GM12878 (cell line): ENCODE data around the gene MAPK1IP1L. TPM values are rescaled to one million over a fixed set of nuclear protein-coding genes. Genes with fewer than 3 reads are reported as not detected.

ENCODE experiments used
- ATAC-seq: fragments of 200-7000 bp; cut with Tn5 transposase; 3 replicates; pipeline ENCODE4 v1.9.1; 2020; ENCODE audit warnings: mild to moderate bottlenecking, moderate library complexity
- BruUV-seq: library from RNA; stranded (reverse); fragments of 400-500 nt; replicated peaks from 2 replicates; lab custom pipeline; 2021; lab: Mats Ljungman, UMichigan
- CTCF ChIA-PET: fragments of 300-600 bp; sonication (Branson Sonifier 250); formaldehyde crosslinking; extraction: SDS; loops from one replicate; lab custom pipeline; 2021; ENCODE audit warnings: inconsistent platforms; lab: Yijun Ruan, JAX
- POLR2A ChIA-PET: fragments of 350-600 bp; formaldehyde crosslinking; extraction: SDS; loops from one replicate; lab custom pipeline; 2021; ENCODE audit warnings: inconsistent platforms; lab: Charles Lee
- RAD21 ChIA-PET: fragments of 300-600 bp; sonication (Branson Sonifier 250); formaldehyde crosslinking; loops from one replicate; lab custom pipeline; 2023; ENCODE audit warnings: antibody characterized with exemption; ENCODE audit not compliant: unreplicated experiment; lab: Charles Lee
- SMC1A ChIA-PET: fragments of 300-600 bp; sonication (Branson Sonifier 250); formaldehyde crosslinking; loops from one replicate; lab custom pipeline; 2023; ENCODE audit not compliant: unreplicated experiment, uncharacterized antibody; lab: Charles Lee
- DNase-seq: peaks from one replicate; pipeline ENCODE4 v3.0.0-alpha.2; 2011; ENCODE audit warnings: low read depth, low spot score
- FAIRE-seq: peaks from 3 replicates; lab custom pipeline; 2011; peaks lifted over from hg19 to GRCh38; lab: Jason Lieb, UNC
- H2AFZ ChIP-seq: 2 replicates; pipeline ENCODE4 v1.6.0; 2011; ENCODE audit warnings: low read depth, low read length, control low read depth; ENCODE audit not compliant: control insufficient read depth
- H3K27ac ChIP-seq: 2 replicates; pipeline ENCODE4 v1.5.1; 2011; ENCODE audit warnings: control low read depth; ENCODE audit not compliant: control insufficient read depth, insufficient read depth
- H3K27me3 ChIP-seq, 2 experiments: replicated peaks in 1 of 2; 2 replicates each; pipeline versions ENCODE4 v1.6.0 to v1.6.1; 2011; ENCODE audit warnings: low read length in 1 of 2; ENCODE audit not compliant: control insufficient read depth in 2 of 2, insufficient read depth in 2 of 2
- H3K36me3 ChIP-seq, 2 experiments: 2 replicates each; pipeline ENCODE4 v1.5.1; 2011; ENCODE audit warnings: low read length in 1 of 2; ENCODE audit not compliant: control insufficient read depth in 2 of 2, insufficient read depth in 2 of 2
- H3K4me1 ChIP-seq: 2 replicates; pipeline ENCODE4 v1.6.1; 2011; ENCODE audit warnings: mild to moderate bottlenecking, low read length, moderate library complexity, mixed read lengths; ENCODE audit not compliant: control insufficient read depth, insufficient read depth
- H3K4me2 ChIP-seq: 2 replicates; pipeline ENCODE4 v1.6.0; 2011; ENCODE audit warnings: control low read depth; ENCODE audit not compliant: control insufficient read depth, insufficient read depth
- H3K4me3 ChIP-seq: fragments of 200-600 bp; sonication (generic); 2 replicates; pipeline ENCODE4 v1.5.1; 2016
- H3K79me2 ChIP-seq: 2 replicates; pipeline ENCODE4 v1.6.0; 2011; ENCODE audit warnings: low read length; ENCODE audit not compliant: control insufficient read depth, insufficient read depth
- H3K9ac ChIP-seq: 2 replicates; pipeline ENCODE4 v1.8.0; 2011; ENCODE audit warnings: low read length, control low read depth, mixed read lengths; ENCODE audit not compliant: control insufficient read depth, insufficient read depth
- H3K9me3 ChIP-seq: replicated peaks from 3 replicates; pipeline ENCODE4 v1.5.1; 2011; ENCODE audit warnings: mild to moderate bottlenecking, low read length; ENCODE audit not compliant: control insufficient read depth, insufficient read depth
- H4K20me1 ChIP-seq: 2 replicates; pipeline ENCODE4 v1.6.0; 2011; ENCODE audit not compliant: control insufficient read depth, insufficient read depth
- ASH2L ChIP-seq: fragments of 300-600, 200-600 bp; sonication (generic); IDR thresholded peaks from 2 replicates; pipeline ENCODE4 v1.6.1; 2017; ENCODE audit warnings: low read depth, mild to moderate bottlenecking, borderline replicate concordance
- ATF7 ChIP-seq: fragments of 450-650 bp; IDR thresholded peaks from 2 replicates; pipeline ENCODE4 v1.6.1; 2016; ENCODE audit warnings: low read depth, mild to moderate bottlenecking
- E2F8 ChIP-seq: fragments of 450-650 bp; IDR thresholded peaks from 2 replicates; pipeline ENCODE4 v1.6.1; 2018; ENCODE audit warnings: mild to moderate bottlenecking, low read depth, moderate library complexity; ENCODE audit not compliant: partially characterized antibody
- KDM1A ChIP-seq: fragments of 200-600 bp; sonication (generic); IDR thresholded peaks from 2 replicates; pipeline ENCODE4 v1.6.1; 2016; ENCODE audit warnings: borderline replicate concordance
- NRF1 ChIP-seq: conservative IDR thresholded peaks from 2 replicates; pipeline ENCODE4 v1.6.1; 2011; ENCODE audit warnings: mild to moderate bottlenecking, low read depth, low read length, improper control_type of control experiment
- POU2F2 ChIP-seq: IDR thresholded peaks from 3 replicates; pipeline ENCODE4 v1.6.1; 2011; ENCODE audit warnings: low read depth, mild to moderate bottlenecking, low read length, borderline replicate concordance
- RUNX3 ChIP-seq: IDR thresholded peaks from 2 replicates; pipeline ENCODE4 v1.6.1; 2012; ENCODE audit warnings: low read length, inconsistent platforms
- SMARCA5 ChIP-seq: fragments of 450-650 bp; IDR thresholded peaks from 2 replicates; pipeline ENCODE4 v1.6.1; 2017; ENCODE audit warnings: mild to moderate bottlenecking
- STAT1 ChIP-seq: fragments of 450-650 bp; conservative IDR thresholded peaks from 2 replicates; pipeline ENCODE4 v1.6.1; 2014; ENCODE audit warnings: antibody characterized with exemption, mild to moderate bottlenecking
- ZBTB33 ChIP-seq: fragments of 450-650 bp; IDR thresholded peaks from 2 replicates; pipeline ENCODE4 v1.6.1; 2017; ENCODE audit warnings: mild to moderate bottlenecking
- ZNF592 ChIP-seq: fragments of 450-650 bp; IDR thresholded peaks from 2 replicates; pipeline ENCODE4 v1.6.1; 2017; ENCODE audit warnings: mild to moderate bottlenecking, moderate library complexity
- WGBS: methylation state at CpG from one replicate; pipeline ENCODE4 v1.1.6; 2016; ENCODE audit warnings: low lambda C conversion rate; ENCODE audit not compliant: insufficient replicate concordance, insufficient coverage; ENCODE audit errors: missing lambda C conversion rate; 5-methylcytosine and 5-hydroxymethylcytosine counted together
- in situ Hi-C: fragments of 300-500 bp; cut with MboI; formaldehyde crosslinking; loops from 9 replicates; pipeline ENCODE4 v1.14.3; 2018; ENCODE audit warnings: mixed read lengths
- intact Hi-C: fragments of 100-400 bp; cut with micrococcal nuclease; formaldehyde crosslinking; loops from one replicate; pipeline ENCODE4 v1.14.2; 2022; ENCODE audit not compliant: unreplicated experiment
- polyA plus RNA-seq, 11 experiments: library from polyadenylated mRNA; depleted of rRNA in 4 of 11; unstranded in 6 of 11; stranded (reverse) in 5 of 11; fragments of >200 nt; fragmentation: Nextera tagmentation in 4 of 11; fragmentation: Illumina TruSeq in 1 of 11; extraction: Ambion mirVana in 4 of 11; extraction: Trizol in 1 of 11; gene quantifications; 1 replicate in 1 of 11; 2 replicates in 10 of 11; pipeline versions ENCODE4 v1.2.1 to v1.2.3, GENCODE V29; 2011 to 2016; ENCODE audit warnings: inconsistent platforms in 2 of 11, missing spikeins in 2 of 11, low read depth in 1 of 11
- total RNA-seq, 4 experiments: library from RNA; depleted of rRNA in 3 of 4; stranded (reverse); fragments of >200 nt in 3 of 4; fragmentation: Illumina TruSeq in 1 of 4; extraction: Trizol in 1 of 4; gene quantifications; 2 replicates each; pipeline versions ENCODE4 v1.2.1 to v1.2.3, GENCODE V29; 2013 to 2021

The MAPK1IP1L gene
- total and polyA plus RNA-seq, 10 of the 15 experiments (the other 5 are each of a cell fraction or from before 2014, with no cell fraction given) = 44.6 to 117 (median 73.0) TPM

- TF ChIP-seq KDM1A = no peak
Measured at GRCh38 chr14:55073856-55074255, 22.4 kb downstream of the MAPK1IP1L start (continued).

- Histone ChIP-seq H3K36me3 (no peaks in the 10 kb centered on the region), H4K20me1 (no peaks in the 10 kb centered on the region), H3K79me2 (no peaks in the 10 kb centered on the region), H2AFZ (peak overlapping the region; percentile 1), H3K27me3 (no peaks in the 10 kb centered on the region), H3K4me3 (peak overlapping the region; percentile 4; the same call in 1 of the 2 replicates), H3K9ac (peak overlapping the region; percentile 14), H3K4me2 (peak overlapping the region; percentile 79), H3K27ac (peak overlapping the region; percentile 83), H3K4me1 (peaks cover 58% of the 10 kb centered on the region), H3K9me3 (no peaks in the 10 kb centered on the region)
- in situ Hi-C loops (no loop called here), intact Hi-C loops (loop anchor here (2.0 kb wide), 1 partner anchor 24 kb away; no protein-coding TSS in a partner anchor)
- RAD21 ChIA-PET = interaction anchor here (0.8 to 3.5 kb wide), 11 partner anchors 9 to 48 kb away, joined by 3 to 14 read pairs (median 4); partner anchors contain the start of genes MAPK1IP1L, SOCS4 and WDHD1
- CTCF ChIA-PET = interaction anchor here (0.9 to 1.1 kb wide), 3 partner anchors 22 to 193 kb away, joined by 3 to 7 read pairs (median 6); partner anchors contain the start of gene MAPK1IP1L
- ATAC-seq = peak; percentile 59
- no TSS peak for BruUV-seq
- SMC1A ChIA-PET = interaction anchor here (0.6 to 7.0 kb wide), 10 partner anchors 9 to 85 kb away, joined by 3 to 98 read pairs (median 4); partner anchors contain the start of gene MAPK1IP1L
- DNase-seq = peak; percentile 81
- WGBS = 0% methylated on average over 5 of the region's 5 CpGs
- POLR2A ChIA-PET = interaction anchor here (1.0 to 1.5 kb wide), 3 partner anchors 22 to 24 kb away, joined by 4 to 6 read pairs (median 5); partner anchors contain the start of gene MAPK1IP1L
- FAIRE-seq = peak; percentile 41
- TF ChIP-seq ZNF592 (0 out of 2 replicates have a peak, but pooled peaks have one; percentile 45), RUNX3 (peak; percentile 75), E2F8 (peak; percentile 33), NRF1 (no peak), STAT1 (no peak), POU2F2 (peak; percentile 42; the same call in 1 of the 3 replicates), SMARCA5 (peak; percentile 63; the same call in 1 of the 2 replicates), ATF7 (peak; percentile 55), ASH2L (0 out of 2 replicates have a peak, but pooled peaks have one; percentile 32), ZBTB33 (no peak)
Measured at GRCh38 chr14:55074662-55075061, 23.2 kb downstream of the MAPK1IP1L start.
